IPS-11a (cell line): ENCODE data around the gene CNDP2.
"Not testable (repeated sequence)": the region's sequence is repeated elsewhere in the genome, so short reads cannot be mapped to it uniquely, and the experiment has no call there.

Experiments
- H3K4me3 ChIP-seq: one replicate; pipeline ENCODE4 v1.5.1; 2013; ENCODE audit warnings: low read depth, low read length, control low read depth

Gene CNDP2

GRCh38 chr18:74499633-74500032 is 3.5 kb downstream of the CNDP2 start:
- H3K4me3 ChIP-seq = no peak overlapping the region

GRCh38 chr18:74500372-74500771 is 4.2 kb downstream of the CNDP2 start:
- H3K4me3 ChIP-seq = no peak overlapping the region

GRCh38 chr18:74500774-74501173 is 4.6 kb downstream of the CNDP2 start:
- H3K4me3 ChIP-seq = not testable (repeated sequence)

GRCh38 chr18:74501386-74501785 is 5.2 kb downstream of the CNDP2 start:
- no peak overlapping the region for H3K4me3 ChIP-seq

- H3K4me3 ChIP-seq = no peak overlapping the region
Observed at GRCh38 chr18:74503137-74503536, 7.0 kb downstream of the CNDP2 start.

GRCh38 chr18:74505776-74506175 is 9.6 kb downstream of the CNDP2 start:
- H3K4me3 ChIP-seq = no peak overlapping the region

- H3K4me3 ChIP-seq = no peak overlapping the region
Observed at GRCh38 chr18:74506448-74507084, 10.4 kb downstream of the CNDP2 start.

GRCh38 chr18:74507097-74507881 is 11.1 kb downstream of the CNDP2 start:
- no peak overlapping the region for H3K4me3 ChIP-seq

- H3K4me3 ChIP-seq = no peak overlapping the region
Observed at GRCh38 chr18:74507927-74508326, 11.8 kb downstream of the CNDP2 start.

GRCh38 chr18:74508366-74508765 is 12.2 kb downstream of the CNDP2 start:
- H3K4me3 ChIP-seq = no peak overlapping the region

- H3K4me3 ChIP-seq = no peak overlapping the region
Observed at GRCh38 chr18:74508821-74509225, 12.7 kb downstream of the CNDP2 start.

- no peak overlapping the region for H3K4me3 ChIP-seq
Observed at GRCh38 chr18:74509856-74510769, 13.9 kb downstream of the CNDP2 start.

GRCh38 chr18:74510770-74511095 is 14.6 kb downstream of the CNDP2 start:
- no peak overlapping the region for H3K4me3 ChIP-seq

GRCh38 chr18:74511823-74512222 is 15.7 kb downstream of the CNDP2 start:
- no peak overlapping the region for H3K4me3 ChIP-seq

GRCh38 chr18:74512321-74513053 is 16.3 kb downstream of the CNDP2 start:
- H3K4me3 ChIP-seq = no peak overlapping the region

GRCh38 chr18:74513149-74513882 is 17.2 kb downstream of the CNDP2 start:
- H3K4me3 ChIP-seq = no peak overlapping the region

GRCh38 chr18:74513883-74514205 is 17.7 kb downstream of the CNDP2 start:
- H3K4me3 ChIP-seq = no peak overlapping the region

- no peak overlapping the region for H3K4me3 ChIP-seq
Observed at GRCh38 chr18:74514860-74515495, 18.8 kb downstream of the CNDP2 start.

- no peak overlapping the region for H3K4me3 ChIP-seq
Observed at GRCh38 chr18:74515620-74516231, 19.6 kb downstream of the CNDP2 start.
